Omental fat pad (tissue), 4 donors: ENCODE measurements around the gene ZNF407. TPM values are rescaled to one million over a fixed set of nuclear protein-coding genes. Genes with fewer than 3 reads are reported as not detected.

Source experiments
- ATAC-seq: fragments of 150-250 bp; one replicate; pipeline ENCODE4 v1.9.1; 2016; ENCODE audit warnings: mild to moderate bottlenecking, moderate library complexity; ENCODE audit not compliant: low FRiP score
- DNase-seq: peaks from one replicate; pipeline ENCODE4 v3.0.0-alpha.2; 2019; ENCODE audit warnings: low spot score
- CTCF ChIP-seq, 3 donors: fragments of 450-650 bp; IDR thresholded peaks; one replicate each; pipeline ENCODE4 v1.5.1; 2016 to 2017; ENCODE audit warnings: antibody characterized with exemption in 3 of 3, mild to moderate bottlenecking in 3 of 3, moderate library complexity in 2 of 3
- total RNA-seq, 4 donors: library from RNA; depleted of rRNA; stranded (reverse); fragments of >200 nt; gene quantifications; one replicate each; pipeline ENCODE4 v1.1.0, GENCODE V29; 2016

The ZNF407 gene
- total RNA-seq, 4 donors from 2014 or later = 13.4 to 26.7 (median 19.7) TPM

- ATAC-seq = no peak
- TF ChIP-seq CTCF (IDR thresholded peaks at IDR 0.05) = no peak
- no peak for DNase-seq
These were observed 175.5 kb downstream of the ZNF407 start for GRCh38 chr18:74773171-74773624.

- TF ChIP-seq CTCF (IDR thresholded peaks at IDR 0.05) = no peak
- DNase-seq (no peak), ATAC-seq (no peak)
These were observed 176.8 kb downstream of the ZNF407 start for GRCh38 chr18:74774486-74774885.

- no peak for DNase-seq
- ATAC-seq = no peak
- TF ChIP-seq CTCF (IDR thresholded peaks at IDR 0.05) = no peak
These were observed 177.6 kb downstream of the ZNF407 start for GRCh38 chr18:74775239-74775638.

- TF ChIP-seq CTCF (IDR thresholded peaks at IDR 0.05) = no peak
- DNase-seq = no peak
- no peak for ATAC-seq
These were observed 180.6 kb downstream of the ZNF407 start for GRCh38 chr18:74778191-74778847.

- DNase-seq = no peak
- TF ChIP-seq CTCF (IDR thresholded peaks at IDR 0.05) = no peak
- ATAC-seq = no peak
These were observed 187.1 kb downstream of the ZNF407 start for GRCh38 chr18:74784752-74785151.

- ATAC-seq = no peak
- DNase-seq = no peak
- no peak for TF ChIP-seq CTCF (IDR thresholded peaks at IDR 0.05)
These were observed 188.0 kb downstream of the ZNF407 start for GRCh38 chr18:74785632-74786031.

GRCh38 chr18:74788657-74789056 is 191.0 kb downstream of the ZNF407 start:
- DNase-seq (no peak), ATAC-seq (no peak)
- TF ChIP-seq CTCF (IDR thresholded peaks at IDR 0.05) = no peak
